Dermis blood vessel endothelial cell (primary cell): ENCODE results near the gene VMAC. TPM values are rescaled to one million over a fixed set of nuclear protein-coding genes. Genes with fewer than 3 reads are reported as not detected.

ENCODE experiments used
- DNase-seq: peaks from one replicate; pipeline ENCODE4 v3.0.0; 2010
- total RNA-seq: library from RNA; depleted of rRNA; stranded (reverse); fragments of >200 nt; gene quantifications from 2 replicates; pipeline ENCODE4 v1.2.3, GENCODE V29; 2014

The VMAC gene
- total RNA-seq, 1 donor from 2014 or later = 8.5 TPM

DNA sequence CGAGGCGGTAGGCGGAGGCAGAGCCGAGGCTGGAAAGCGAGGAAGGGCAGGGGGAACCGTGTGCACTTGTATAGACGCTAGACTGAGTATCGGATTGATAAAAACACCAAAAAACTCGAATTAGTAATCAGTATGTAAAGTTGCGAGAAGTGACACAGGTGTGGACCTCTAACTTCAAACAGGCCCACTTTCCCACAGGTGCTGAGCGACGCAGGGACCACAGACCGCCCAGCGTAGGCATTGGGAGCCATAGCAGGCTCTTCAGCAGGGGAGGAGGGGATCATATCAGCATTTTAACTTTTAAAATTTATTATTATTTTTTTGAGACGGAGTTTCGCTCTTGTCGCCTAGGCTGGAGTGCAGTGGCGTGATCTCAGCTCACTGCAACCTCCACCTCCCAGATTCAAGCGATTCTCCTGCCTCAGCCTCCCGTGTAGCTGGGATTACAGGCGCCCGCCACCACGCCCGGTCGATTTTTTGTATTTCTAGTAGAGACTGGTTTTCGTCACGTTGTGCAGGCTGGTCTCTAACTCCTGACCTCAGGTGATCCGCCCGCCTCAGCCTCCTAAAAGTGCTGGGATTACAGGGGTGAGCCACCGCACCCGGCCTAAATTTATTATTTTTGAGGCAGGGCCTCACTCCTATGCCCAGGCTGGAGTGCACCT lies 574 bp downstream of the VMAC start:
- no peak for DNase-seq

DNA sequence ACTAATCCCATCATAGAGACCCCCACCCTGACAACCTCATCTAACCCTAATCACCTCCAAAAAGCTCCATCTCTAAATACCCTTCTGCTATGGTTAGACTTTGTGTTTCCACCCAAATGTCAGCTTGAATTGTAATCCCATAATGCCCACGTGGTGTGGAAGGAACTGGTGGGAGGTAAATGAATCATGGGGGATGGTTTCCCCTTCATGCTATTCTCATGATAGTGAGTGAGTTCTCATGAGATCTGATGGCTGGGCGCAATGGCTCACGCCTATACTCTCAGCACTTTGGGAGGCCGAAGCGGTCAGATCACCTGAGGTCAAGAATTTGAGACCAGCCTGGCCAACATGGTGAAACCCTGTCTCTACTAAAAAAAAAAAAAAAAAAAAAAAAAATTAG lies 2.6 kb downstream of the VMAC start:
- DNase-seq = peak; percentile 46

DNA sequence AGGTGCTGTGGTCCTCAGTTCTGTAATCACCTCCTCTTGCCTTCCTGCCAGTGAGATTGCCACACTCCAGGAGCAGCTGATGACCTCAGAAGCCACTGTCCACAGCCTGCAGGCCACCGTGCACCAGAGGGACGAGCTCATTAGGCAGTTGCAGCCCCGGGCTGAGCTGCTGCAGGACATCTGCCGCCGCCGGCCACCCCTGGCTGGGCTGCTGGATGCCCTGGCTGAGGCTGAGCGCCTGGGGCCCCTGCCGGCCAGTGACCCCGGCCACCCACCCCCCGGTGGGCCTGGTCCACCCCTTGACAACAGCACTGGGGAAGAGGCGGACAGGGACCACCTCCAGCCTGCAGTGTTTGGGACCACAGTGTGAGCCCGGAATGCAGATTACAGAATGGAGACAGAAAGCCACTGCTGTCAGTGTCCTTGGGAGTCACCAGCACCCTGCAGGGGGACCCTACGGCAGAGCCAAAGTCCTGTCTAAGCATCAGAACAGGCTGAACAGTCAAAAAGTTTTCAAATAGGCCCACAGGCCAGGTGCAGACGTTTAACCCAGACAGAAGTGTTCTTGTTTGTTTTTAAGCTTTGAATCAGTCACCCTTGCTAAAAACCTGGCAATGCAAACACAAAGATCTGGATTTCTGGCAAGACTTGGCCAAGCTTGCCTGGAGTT lies 4.2 kb downstream of the VMAC start:
- DNase-seq = no peak

GRCh38 chr19:5910638-5910907 lies 5.9 kb downstream of the VMAC start:
- no peak for DNase-seq

DNA sequence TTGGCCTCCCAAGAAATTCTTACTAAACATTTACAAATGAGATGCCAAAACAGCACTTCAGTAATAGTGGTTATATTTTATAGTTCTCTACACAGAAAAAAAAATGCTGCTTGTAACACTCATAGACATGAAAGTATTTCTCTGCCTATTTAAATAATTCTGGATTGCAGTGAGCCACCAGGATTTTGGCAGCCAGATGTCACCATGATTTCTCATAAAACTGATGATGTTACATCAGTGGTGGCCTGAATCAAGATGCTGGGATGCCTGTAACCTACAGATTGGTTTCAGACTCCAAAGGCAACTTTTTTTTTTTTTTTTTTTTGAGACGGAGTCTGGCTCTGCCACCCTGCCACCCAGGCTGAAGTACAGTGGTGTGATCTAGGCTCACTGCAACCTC lies 6.7 kb downstream of the VMAC start:
- no peak for DNase-seq

DNA sequence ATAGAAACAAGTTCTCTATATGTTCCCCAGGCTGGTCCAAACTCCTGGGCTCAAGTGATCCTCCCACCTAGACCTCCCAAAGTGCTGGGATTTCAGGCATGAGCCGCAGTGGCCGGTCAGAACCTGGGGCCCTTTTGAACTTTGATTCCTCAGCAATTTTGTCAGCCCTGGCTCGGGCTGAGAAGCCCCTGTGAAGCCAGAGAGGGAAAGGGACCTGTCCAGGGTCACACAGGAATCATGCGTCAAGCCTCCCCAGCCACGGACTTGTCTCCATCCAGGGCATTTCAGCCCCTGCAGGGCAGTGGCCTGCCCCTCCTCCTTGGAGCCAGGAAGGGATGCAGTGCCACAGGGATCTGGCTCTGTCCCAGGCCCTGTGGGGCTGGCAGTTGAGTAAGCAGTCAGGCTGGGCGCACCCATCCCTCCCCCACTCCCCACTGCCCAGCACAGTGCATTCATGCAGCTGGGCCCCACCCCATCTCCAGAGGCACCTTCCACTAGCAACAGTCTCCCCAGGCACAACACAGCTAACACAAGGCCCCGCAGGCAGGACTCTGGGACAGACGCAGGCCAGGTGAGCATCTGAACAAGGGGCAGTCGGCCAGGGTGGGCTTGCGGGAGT lies 9.2 kb downstream of the VMAC start, which contains the start of gene CAPS:
TSS of gene CAPS (plus strand) at position 516 of the 619 bp plus-strand sequence. CDS start 153 bp downstream, outside the sequence.
- DNase-seq = no peak

DNA sequence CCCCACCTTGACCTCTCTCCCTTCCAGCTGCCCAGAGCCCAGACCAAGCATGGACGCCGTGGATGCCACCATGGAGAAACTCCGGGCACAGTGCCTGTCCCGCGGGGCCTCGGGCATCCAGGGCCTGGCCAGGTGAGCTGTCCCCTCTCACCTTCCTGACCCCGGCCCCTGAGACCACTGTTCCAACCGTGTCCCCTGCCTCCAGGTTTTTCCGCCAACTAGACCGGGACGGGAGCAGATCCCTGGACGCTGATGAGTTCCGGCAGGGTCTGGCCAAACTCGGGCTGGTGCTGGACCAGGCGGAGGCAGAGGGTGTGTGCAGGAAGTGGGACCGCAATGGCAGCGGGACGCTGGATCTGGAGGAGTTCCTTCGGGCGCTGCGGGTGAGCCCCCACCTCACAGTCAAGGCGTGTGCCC lies 9.7 kb downstream of the VMAC start:
- no peak for DNase-seq

GRCh38 chr19:5914946-5915781 lies 10.5 kb downstream of the VMAC start:
- DNase-seq = no peak

- DNase-seq = no peak
Measured at GRCh38 chr19:5915782-5916165, 11.1 kb downstream of the VMAC start.

DNA sequence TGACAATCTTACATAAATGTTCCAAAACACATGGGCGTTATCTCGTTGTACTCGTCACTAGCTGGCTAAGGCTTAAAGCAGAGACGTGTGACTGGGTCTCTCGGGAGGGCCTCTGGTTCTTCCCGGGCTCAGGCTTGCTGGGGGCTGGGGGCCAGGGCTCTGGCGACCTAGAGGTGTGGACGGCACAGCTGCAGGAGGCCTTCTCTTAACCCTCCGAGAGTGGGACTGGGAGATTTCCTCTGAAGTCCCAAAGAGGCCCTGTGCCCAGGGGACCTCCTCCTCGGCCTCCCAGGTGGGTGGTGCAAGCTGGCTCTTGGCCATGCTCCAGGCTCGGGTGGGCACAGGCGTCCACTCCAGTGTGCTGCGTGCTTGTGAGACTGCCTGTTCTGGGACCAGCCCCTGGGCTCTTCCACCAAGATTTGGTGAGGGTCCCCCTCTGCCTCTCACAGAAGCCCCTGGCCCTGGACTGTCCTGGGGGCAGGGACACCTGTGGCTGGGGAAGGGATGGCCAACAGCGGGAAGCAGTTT lies 11.6 kb downstream of the VMAC start:
- no peak for DNase-seq

DNA sequence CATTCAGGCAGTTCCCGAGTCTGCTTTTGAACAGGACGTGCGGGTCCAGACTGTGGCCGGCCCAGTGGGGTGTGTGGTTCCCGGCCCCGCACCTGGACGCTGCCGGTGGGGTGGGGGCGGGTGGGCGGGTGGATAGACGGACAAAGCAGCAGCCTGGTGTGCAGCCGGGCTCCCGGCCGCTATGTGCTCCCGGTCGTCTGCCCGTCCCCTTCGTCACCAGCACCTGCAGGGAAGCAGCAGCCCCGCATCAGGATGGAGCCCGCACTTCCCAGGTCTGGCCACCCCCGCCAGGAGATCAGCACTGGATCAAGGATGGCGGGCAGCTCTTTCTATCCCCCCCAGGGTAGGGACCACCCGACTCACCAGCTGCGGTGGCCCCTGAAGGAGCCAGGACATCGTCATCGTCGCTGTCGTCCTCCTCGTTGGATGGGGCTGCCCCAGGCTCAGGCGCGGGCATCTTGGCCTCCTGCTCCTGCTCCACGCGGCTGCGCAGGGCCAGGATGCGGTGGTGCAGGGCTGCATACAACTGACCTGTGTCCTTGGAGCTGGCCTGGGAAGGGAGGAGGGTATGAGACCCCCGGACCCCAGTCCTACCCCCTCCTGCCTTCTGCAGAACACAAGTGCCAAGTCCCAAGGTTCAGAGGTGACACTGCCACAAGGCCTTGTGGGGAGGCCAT lies 12.9 kb downstream of the VMAC start:
- DNase-seq = no peak

DNA sequence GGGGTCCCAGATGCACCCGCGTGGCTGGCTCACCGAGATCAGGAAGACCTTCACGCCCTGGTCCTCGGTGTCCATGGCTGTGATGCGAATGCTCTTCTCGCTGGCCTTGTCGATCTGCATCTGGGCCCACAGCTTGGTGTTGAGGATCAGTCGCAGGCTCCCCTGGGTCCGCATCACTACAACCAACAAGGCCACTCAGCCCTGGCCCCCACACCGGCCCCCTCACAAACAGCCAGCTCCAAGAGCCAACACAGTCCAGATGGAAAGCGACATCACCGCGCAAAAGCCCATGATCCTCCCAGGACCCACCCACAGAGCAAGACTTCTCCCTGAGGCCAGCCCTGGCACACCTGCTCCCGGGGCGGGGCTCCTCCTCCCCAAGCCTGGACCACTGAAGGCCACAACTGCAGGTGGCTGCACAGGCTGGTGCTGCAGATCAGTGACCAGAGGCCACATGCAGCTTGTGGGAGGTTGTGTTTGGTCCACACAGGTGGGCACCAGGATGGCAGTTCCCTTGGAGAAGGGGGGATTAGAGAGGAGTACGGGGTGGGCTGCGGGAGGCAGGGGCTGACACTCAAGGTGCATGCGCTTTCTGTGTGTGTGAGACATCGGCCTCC lies 13.9 kb downstream of the VMAC start:
- no peak for DNase-seq

GRCh38 chr19:5921516-5922160 lies 17.0 kb downstream of the VMAC start:
- no peak for DNase-seq

GRCh38 chr19:5922161-5922545 lies 17.5 kb downstream of the VMAC start:
- DNase-seq = no peak

DNA sequence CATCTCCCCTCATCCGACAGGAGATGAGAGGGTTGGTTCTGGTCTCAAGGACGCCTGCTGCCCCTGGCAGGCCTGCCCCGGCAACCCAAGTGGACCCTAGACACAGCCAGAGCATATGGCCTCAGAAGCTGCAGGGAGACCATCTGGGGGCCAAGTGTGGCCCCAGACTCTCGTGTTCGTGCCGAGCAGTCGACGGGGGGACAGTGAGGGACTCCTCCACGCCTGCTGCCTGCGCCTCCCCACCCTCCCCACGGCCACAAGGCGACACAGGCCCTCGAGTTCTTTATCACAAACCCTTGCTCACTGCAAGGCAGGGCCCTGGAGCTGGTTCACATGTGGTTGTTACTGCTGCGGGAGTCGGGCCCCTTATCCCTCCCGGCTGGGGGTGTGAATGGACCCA lies 18.7 kb downstream of the VMAC start:
- no peak for DNase-seq

DNA sequence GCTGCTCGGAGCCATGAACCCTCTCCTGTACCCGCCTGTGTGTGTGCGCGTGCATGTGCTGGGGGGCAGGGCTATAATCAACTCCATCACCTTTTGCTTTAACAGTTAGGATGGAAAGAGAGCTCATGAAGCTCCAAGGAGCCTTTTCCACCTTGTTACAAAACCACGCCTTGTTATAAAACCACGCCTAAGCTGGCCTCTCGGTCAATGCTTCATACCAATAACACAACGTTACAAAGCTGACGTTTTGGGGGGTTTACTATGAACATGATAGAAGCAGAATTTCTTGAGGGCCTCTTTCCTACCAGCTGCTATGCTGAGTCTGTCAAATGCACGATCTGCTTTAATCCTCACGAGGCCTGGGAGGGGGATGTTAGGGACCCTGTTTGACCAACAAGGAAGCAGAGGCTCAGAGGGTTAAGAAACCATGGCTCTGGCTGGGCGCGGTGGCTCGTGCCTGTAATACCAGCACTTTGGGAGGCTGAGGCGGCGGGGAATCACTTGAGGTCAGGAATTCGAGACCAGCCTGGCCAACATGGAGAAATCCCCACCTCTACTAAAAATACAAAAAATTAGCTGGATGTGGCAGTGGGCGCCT lies 21.3 kb downstream of the VMAC start:
- no peak for DNase-seq

- DNase-seq = no peak
Measured at GRCh38 chr19:5926641-5927440, 22.2 kb downstream of the VMAC start.

DNA sequence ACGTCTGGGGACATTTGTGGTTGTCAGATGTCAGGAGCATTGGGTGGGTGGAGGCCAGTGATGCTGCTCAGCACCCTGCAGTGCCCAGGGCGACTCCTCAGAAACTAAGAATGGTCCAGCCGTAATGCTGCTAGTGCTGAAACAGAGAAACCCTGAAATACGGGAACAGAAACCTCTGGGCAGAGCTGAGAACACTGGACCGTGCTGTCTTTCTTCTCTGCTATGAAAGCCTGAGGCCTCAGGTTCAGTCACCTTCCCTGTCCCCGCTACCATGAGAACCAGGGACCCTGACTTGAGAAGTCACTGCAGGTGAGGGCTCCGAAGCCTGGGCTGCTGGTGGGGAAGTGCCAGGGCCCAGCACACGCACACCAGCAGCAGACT lies 22.8 kb downstream of the VMAC start:
- no peak for DNase-seq

- no peak for DNase-seq
Measured at GRCh38 chr19:5929179-5929578, 24.5 kb downstream of the VMAC start.

DNA sequence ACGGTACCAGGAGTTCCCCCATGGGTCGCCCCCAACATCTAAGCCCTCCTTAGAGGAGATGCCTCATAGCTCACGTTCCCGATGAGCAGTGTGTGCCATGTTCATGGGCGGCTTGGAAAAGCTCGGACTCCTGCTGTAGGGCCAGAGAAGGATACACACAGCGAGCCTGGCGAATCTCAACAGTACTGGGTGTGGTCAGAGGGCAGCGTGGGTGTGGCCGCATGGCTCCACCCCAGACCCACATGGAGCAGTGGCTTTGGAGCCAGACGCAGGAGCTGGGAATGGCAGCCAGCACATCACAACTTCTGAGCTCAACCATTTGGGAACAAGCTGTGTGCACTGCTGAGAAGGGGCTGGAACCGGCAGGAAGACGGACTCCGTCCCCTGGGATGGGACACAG lies 25.0 kb downstream of the VMAC start:
- no peak for DNase-seq
